ENCODE data around the gene VWA5B2. TPM values are rescaled to one million over a fixed set of nuclear protein-coding genes. Genes with fewer than 3 reads are reported as not detected.

Gene VWA5B2
- total and polyA plus RNA-seq, 2 experiments from 2014 or later, result 0.66 TPM; not detected in 1

DNA sequence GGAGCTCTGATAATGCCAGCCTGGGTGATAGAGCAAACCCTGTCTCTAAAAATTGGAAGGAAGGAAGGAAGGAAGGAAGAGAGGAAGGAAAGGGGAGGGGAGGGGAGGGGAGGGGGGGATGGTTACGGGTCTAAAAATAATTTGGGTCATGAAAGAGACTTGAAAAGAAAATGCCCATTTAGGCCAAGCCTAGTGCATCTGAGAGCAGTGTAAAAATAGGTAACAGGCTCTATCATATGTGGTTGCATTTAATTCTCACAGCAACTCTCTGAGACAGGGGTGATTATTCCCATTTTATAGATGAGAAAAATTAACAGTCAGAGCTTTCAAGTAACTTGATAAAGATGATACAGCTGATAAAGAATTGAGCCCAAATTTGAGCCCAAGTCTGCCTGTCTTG, 42.9 kb downstream of the VWA5B2 start (continued):
- TF ChIP-seq, protein P1, sequence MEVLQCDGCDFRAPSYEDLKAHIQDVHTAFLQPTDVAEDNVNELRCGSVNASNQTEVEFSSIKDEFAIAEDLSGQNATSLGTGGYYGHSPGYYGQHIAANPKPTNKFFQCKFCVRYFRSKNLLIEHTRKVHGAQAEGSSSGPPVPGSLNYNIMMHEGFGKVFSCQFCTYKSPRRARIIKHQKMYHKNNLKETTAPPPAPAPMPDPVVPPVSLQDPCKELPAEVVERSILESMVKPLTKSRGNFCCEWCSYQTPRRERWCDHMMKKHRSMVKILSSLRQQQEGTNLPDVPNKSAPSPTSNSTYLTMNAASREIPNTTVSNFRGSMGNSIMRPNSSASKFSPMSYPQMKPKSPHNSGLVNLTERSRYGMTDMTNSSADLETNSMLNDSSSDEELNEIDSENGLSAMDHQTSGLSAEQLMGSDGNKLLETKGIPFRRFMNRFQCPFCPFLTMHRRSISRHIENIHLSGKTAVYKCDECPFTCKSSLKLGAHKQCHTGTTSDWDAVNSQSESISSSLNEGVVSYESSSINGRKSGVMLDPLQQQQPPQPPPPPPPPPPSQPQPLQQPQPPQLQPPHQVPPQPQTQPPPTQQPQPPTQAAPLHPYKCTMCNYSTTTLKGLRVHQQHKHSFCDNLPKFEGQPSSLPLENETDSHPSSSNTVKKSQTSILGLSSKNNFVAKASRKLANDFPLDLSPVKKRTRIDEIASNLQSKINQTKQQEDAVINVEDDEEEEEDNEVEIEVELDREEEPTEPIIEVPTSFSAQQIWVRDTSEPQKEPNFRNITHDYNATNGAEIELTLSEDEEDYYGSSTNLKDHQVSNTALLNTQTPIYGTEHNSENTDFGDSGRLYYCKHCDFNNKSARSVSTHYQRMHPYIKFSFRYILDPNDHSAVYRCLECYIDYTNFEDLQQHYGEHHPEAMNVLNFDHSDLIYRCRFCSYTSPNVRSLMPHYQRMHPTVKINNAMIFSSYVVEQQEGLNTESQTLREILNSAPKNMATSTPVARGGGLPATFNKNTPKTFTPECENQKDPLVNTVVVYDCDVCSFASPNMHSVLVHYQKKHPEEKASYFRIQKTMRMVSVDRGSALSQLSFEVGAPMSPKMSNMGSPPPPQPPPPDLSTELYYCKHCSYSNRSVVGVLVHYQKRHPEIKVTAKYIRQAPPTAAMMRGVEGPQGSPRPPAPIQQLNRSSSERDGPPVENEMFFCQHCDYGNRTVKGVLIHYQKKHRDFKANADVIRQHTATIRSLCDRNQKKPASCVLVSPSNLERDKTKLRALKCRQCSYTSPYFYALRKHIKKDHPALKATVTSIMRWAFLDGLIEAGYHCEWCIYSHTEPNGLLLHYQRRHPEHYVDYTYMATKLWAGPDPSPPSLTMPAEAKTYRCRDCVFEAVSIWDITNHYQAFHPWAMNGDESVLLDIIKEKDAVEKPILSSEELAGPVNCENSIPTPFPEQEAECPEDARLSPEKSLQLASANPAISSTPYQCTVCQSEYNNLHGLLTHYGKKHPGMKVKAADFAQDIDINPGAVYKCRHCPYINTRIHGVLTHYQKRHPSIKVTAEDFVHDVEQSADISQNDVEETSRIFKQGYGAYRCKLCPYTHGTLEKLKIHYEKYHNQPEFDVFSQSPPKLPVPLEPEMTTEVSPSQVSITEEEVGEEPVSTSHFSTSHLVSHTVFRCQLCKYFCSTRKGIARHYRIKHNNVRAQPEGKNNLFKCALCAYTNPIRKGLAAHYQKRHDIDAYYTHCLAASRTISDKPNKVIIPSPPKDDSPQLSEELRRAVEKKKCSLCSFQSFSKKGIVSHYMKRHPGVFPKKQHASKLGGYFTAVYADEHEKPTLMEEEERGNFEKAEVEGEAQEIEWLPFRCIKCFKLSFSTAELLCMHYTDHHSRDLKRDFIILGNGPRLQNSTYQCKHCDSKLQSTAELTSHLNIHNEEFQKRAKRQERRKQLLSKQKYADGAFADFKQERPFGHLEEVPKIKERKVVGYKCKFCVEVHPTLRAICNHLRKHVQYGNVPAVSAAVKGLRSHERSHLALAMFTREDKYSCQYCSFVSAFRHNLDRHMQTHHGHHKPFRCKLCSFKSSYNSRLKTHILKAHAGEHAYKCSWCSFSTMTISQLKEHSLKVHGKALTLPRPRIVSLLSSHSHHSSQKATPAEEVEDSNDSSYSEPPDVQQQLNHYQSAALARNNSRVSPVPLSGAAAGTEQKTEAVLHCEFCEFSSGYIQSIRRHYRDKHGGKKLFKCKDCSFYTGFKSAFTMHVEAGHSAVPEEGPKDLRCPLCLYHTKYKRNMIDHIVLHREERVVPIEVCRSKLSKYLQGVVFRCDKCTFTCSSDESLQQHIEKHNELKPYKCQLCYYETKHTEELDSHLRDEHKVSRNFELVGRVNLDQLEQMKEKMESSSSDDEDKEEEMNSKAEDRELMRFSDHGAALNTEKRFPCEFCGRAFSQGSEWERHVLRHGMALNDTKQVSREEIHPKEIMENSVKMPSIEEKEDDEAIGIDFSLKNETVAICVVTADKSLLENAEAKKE (CRISPR knock-in tag; IDR thresholded peaks at IDR 0.05), result no peak
- TF ChIP-seq, protein P2, sequence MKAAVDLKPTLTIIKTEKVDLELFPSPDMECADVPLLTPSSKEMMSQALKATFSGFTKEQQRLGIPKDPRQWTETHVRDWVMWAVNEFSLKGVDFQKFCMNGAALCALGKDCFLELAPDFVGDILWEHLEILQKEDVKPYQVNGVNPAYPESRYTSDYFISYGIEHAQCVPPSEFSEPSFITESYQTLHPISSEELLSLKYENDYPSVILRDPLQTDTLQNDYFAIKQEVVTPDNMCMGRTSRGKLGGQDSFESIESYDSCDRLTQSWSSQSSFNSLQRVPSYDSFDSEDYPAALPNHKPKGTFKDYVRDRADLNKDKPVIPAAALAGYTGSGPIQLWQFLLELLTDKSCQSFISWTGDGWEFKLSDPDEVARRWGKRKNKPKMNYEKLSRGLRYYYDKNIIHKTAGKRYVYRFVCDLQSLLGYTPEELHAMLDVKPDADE (IDR thresholded peaks at IDR 0.05), result no peak
- no peak for TF ChIP-seq EZH2phosphoT487 (IDR thresholded peaks at IDR 0.05; ENCODE audit: unreplicated experiment)

DNA sequence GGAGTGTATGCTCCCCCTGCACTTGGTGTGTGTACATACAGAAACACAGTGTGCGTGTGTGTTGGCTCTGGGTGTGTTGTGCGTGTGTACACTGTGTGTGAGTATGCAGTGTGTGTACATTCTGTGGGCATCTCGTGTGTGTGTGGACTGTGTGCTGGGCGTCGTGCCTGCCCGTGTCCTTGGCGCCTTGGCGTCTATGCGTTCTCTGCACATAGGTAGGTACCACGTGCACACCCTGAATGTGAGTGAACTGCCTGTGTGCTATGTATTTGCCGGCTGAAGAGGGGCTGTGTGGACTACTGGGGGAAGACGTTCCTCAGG, 46.0 kb downstream of the VWA5B2 start:
- H3K27me3 ChIP-seq (ENCODE audit: insufficient read depth), result peaks cover 54% of the 10 kb centered on the region
- TF ChIP-seq EZH2phosphoT487 (IDR thresholded peaks at IDR 0.05; ENCODE audit: unreplicated experiment) (no peak), ZNF114 (CRISPR knock-in tag; IDR thresholded peaks at IDR 0.05) (no peak), CREB1 (CRISPR knock-in tag; IDR thresholded peaks at IDR 0.05; ENCODE audit: low read depth) (no peak), JUNB (IDR thresholded peaks at IDR 0.05; ENCODE audit: unreplicated experiment) (no peak), EZH2 (IDR thresholded peaks at IDR 0.05; ENCODE audit: low read depth, unreplicated experiment) (no peak)
- TF ChIP-seq, protein P1 (CRISPR knock-in tag; IDR thresholded peaks at IDR 0.05), result no peak
- TF ChIP-seq, protein P2 (IDR thresholded peaks at IDR 0.05), result no peak

More for the DNA sequence above, 46.0 kb downstream of the VWA5B2 start:
- H3K4me3 ChIP-seq, result peak overlapping the region; percentile 61
- H3K27ac ChIP-seq (ENCODE audit: low read depth), result no peak overlapping the region
- peak overlapping the region; percentile 98 for H2AFZ ChIP-seq
- no peaks in the 10 kb centered on the region for H3K4me1 ChIP-seq (ENCODE audit: insufficient read depth)
- H3K36me3 ChIP-seq (ENCODE audit: insufficient read depth), result no peaks in the 10 kb centered on the region
- H3F3A ChIP-seq (replicated peaks; ENCODE audit: low read depth), result no peaks in the 10 kb centered on the region
- H3K9me2 ChIP-seq (ENCODE audit: insufficient read depth), result no peaks in the 10 kb centered on the region; the same call in 1 of the 2 replicates
- H3K9me3 Mint-ChIP-seq, result no peaks in the 10 kb centered on the region; the same call in 2 of the 3 replicates
- ATAC-seq (no peak; the same call in 2 of the 3 replicates), DNase-seq (ENCODE audit: low spot score) (no peak)
- H3K27ac Mint-ChIP-seq, result no peak overlapping the region
- no peaks in the 10 kb centered on the region for H3K79me2 ChIP-seq (replicated peaks; ENCODE audit: insufficient read depth)
- H3K27me3 Mint-ChIP-seq (ENCODE audit: insufficient read depth, low read depth, poor library complexity), result peaks cover 25% of the 10 kb centered on the region
- peaks cover 7% of the 10 kb centered on the region; the same call in 2 of the 3 replicates for H3K4me1 Mint-ChIP-seq
- no peaks in the 10 kb centered on the region for H4K20me1 ChIP-seq (replicated peaks; ENCODE audit: insufficient read depth)
- no peaks in the 10 kb centered on the region for H3K36me3 Mint-ChIP-seq (ENCODE audit: low read depth)
- peak overlapping the region; percentile 74 for H3K4me3 Mint-ChIP-seq
- peak overlapping the region; percentile 83 for H3K4me2 ChIP-seq
